ENCODE results near the gene USP9Y. TPM values are rescaled to one million over a fixed set of nuclear protein-coding genes. Genes with fewer than 3 reads are reported as not detected.

The USP9Y gene
- total RNA-seq, 6 experiments from 2014 or later = 4.5 TPM; not detected in 5

- WGBS (ENCODE audit: insufficient coverage, low coverage, low lambda C conversion rate, missing lambda C conversion rate) = no CpG with 5 or more reads among the region's 2 CpGs
- ATAC-seq (no peak), DNase-seq (no peak)
- Histone ChIP-seq H3K27me3 (no peaks in the 10 kb centered on the region), H3K27ac (no peak overlapping the region), H3K4me3 (no peak overlapping the region), H3K36me3 (no peaks in the 10 kb centered on the region), H3K9me3 (no peaks in the 10 kb centered on the region), H3K4me1 (no peaks in the 10 kb centered on the region)
- TF ChIP-seq POLR2A (IDR thresholded peaks at IDR 0.05) (no peak), CTCF (IDR thresholded peaks at IDR 0.05) (no peak)
- intact Hi-C loops (cut with DNase I) = no loop called here
Observed at GRCh38 chrY:12898604-12899003, 197.6 kb downstream of the USP9Y start.

GRCh38 chrY:12904618-12905516 is 203.8 kb downstream of the USP9Y start, which contains the start of gene DDX3Y:
Gene DDX3Y (plus strand): TSS chrY:12904868. CDS start chrY:12904937, 69 bp downstream.
- no CpG with 5 or more reads among the region's 54 CpGs for WGBS (ENCODE audit: insufficient coverage, low coverage, low lambda C conversion rate, missing lambda C conversion rate)
- ATAC-seq (peak in 1 of 4 donors; percentile 99), DNase-seq (peak in 1 of 3 donors; percentile 86)
- no peaks in the 10 kb centered on the region for H3K4me1 ChIP-seq
- H3K27ac ChIP-seq = no peak within 1 kb of the TSS
- intact Hi-C loops (cut with DNase I) = no loop called here
- no peaks in the 10 kb centered on the region for H3K36me3 ChIP-seq
- H3K9me3 ChIP-seq = no peaks in the 10 kb centered on the region
- H3K4me3 ChIP-seq = no peak within 1 kb of the TSS
- no peaks in the 10 kb centered on the region for H3K27me3 ChIP-seq
- no peak for TF ChIP-seq POLR2A (IDR thresholded peaks at IDR 0.05)
- no peak for TF ChIP-seq CTCF (IDR thresholded peaks at IDR 0.05)

GRCh38 chrY:12905517-12905872 is 204.5 kb downstream of the USP9Y start:
- H3K27me3 ChIP-seq = no peaks in the 10 kb centered on the region
- H3K4me3 ChIP-seq = no peak overlapping the region
- TF ChIP-seq POLR2A (IDR thresholded peaks at IDR 0.05) = no peak
- TF ChIP-seq CTCF (IDR thresholded peaks at IDR 0.05) = no peak
- peak in 1 of 4 donors; percentile 79 for ATAC-seq
- H3K27ac ChIP-seq = no peak overlapping the region
- DNase-seq = peak in 1 of 3 donors; percentile 75
- H3K4me1 ChIP-seq = no peaks in the 10 kb centered on the region
- intact Hi-C loops (cut with DNase I) = no loop called here
- H3K9me3 ChIP-seq = no peaks in the 10 kb centered on the region
- H3K36me3 ChIP-seq = no peaks in the 10 kb centered on the region
- no CpG with 5 or more reads among the region's 19 CpGs for WGBS (ENCODE audit: insufficient coverage, low coverage, low lambda C conversion rate, missing lambda C conversion rate)

GRCh38 chrY:12905895-12906294 is 204.9 kb downstream of the USP9Y start:
- WGBS (ENCODE audit: insufficient coverage, low coverage, low lambda C conversion rate, missing lambda C conversion rate) = no CpG with 5 or more reads among the region's 15 CpGs

More at GRCh38 chrY:12905895-12906294, 204.9 kb downstream of the USP9Y start:
- ATAC-seq (no peak), DNase-seq (no peak)
- Histone ChIP-seq H3K4me3 (no peak overlapping the region), H3K27me3 (no peaks in the 10 kb centered on the region), H3K4me1 (no peaks in the 10 kb centered on the region), H3K9me3 (no peaks in the 10 kb centered on the region), H3K27ac (no peak overlapping the region), H3K36me3 (no peaks in the 10 kb centered on the region)
- intact Hi-C loops (cut with DNase I) = no loop called here
- TF ChIP-seq CTCF (IDR thresholded peaks at IDR 0.05) = no peak
- no peak for TF ChIP-seq POLR2A (IDR thresholded peaks at IDR 0.05)

Other genes with a start within 250 kb of the USP9Y start
- 10 to 100 TPM in 1 of 6 experiments, not detected in 5; 19.6 TPM for gene DDX3Y, start 203.6 kb downstream of the USP9Y start, total RNA-seq

Measured in right lobe of liver (tissue), 6 donors.